SKM-1 (cell line): ENCODE measurements around the gene PCBP2.

Experiments
- DNase-seq: peaks from one replicate; lab custom pipeline; 2025; ENCODE audit not compliant: unreplicated experiment; lab: John Stamatoyannopoulos, UW

PCBP2 gene

DNA sequence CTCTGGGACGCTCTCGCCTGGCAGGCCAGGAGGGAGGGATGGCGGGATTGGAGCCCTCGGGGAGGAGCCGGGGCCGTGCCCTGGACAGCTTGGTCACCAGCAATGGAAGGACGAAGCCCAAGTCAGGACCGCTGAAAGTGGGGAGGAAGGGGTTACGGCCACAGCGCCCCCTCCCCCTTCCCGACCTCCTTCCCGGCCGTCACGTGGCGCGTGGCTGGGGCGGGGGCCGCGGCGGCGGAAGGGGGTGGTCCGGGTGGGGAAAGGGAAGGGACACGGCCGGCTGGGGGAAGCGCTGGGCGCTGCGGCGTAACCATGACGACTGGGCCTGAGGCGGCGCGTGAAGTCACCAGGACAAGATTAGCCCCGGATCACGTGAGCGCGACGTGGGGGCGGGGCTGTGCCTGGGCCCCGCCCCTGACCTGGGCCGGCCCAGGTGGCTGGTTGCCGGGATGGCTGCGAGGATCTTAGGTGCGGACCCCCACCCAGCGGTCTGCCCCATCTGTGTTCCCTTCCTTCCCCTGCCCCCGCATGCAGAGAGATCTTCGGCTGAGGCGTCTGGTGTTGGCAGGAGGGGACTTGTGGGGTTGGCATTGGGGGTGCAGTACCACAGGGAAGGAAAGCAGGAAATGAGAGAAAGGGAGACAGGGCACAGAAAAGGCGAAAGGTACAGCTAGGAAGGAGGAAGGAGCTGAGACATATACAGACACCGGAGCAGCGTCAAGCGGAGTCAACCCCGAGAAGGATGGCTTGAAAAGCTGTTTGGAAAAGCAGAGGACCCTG, 41.1 kb downstream of the PCBP2 start:
- no peak for DNase-seq

DNA sequence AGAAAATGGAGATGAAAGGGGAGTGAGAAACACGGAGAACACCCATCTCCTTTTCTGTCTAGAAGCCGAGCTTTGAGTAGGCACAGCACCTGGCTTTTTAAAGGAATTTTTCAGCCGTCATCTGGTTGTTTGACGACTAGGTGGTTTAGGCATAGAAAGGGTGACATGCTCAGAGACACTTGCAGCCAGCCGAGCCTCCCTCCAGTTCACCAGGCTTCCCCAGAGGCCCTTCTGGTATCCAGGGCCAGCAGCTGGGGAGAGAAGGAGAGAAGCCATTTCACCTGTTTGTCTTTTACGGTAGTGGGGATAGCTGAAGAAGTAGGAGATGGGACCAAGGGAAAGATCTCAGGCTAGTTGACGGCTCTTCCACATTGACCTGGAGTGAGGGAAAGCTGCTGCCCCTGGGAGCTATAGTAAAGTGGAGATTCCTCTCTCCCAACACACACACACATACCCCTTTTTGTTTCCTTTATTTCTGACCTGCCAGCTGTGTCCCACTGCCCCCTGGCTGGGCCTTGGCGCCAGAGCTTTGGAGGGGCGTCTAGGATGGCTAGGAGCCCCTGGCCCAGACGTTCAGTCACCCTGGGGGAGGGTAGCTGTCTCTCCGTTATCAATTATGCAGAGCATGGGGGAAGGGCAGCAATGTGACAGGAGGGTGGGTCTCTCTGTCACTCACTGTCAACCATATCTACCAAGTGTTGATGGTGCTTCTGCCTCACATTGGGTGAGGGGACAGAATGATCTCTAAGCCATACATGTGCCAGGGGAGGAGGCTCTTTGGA, 41.9 kb downstream of the PCBP2 start:
- DNase-seq: no peak

DNA sequence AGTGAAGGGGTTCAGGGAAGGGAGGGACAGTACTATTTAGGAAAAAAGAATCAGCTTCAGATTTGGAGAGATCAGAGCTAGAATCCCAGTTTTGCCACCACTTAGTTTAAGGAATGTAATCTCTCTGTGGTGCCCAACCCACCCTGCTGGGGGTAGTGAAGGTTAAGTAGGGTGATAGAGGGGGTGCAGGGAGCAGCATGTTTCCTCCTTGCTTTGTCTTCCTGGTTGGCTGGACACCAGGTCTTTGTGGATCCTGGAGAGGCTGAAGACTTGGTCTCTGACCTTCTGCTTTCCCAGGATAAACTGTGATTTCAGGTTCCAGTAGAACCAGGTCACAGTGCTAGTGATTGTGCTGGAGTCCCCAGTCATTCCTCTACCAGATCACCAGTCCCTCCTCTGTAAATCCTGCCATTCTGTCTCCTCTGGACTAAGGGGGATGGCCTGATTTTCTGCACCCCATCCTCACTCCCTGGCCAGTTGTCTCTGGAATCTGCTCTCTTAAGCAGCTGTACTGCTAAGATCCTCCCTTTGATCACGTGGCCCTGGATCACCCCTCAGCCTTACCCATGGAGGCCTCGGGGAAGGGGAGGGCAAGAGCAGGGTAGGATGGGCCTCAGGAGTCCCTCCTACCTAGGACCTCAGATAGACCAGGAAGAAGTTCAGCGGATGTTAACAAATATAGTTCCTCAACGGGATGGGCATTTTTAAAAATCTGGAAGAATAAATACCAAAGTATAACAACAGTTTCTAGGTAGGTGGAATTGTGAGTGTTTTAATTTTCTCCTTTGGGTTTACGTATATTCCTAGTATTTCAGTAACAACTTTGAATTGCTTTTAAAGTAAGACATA, 44.2 kb downstream of the PCBP2 start:
- DNase-seq: no peak

DNA sequence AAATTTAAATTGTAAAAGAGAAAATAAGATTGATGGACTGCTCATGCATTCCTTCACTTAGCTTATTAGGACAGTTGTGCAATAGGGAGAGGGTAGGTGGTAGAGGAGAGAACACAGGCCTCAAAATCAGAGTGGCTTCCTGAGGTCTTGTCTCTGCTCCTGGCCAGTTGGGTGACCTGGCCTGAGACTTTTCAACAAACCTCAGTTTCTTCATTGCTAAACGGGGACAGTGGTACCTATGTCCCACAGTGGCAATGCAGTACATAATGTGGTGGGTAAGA, 44.8 kb downstream of the PCBP2 start:
- no peak for DNase-seq

DNA sequence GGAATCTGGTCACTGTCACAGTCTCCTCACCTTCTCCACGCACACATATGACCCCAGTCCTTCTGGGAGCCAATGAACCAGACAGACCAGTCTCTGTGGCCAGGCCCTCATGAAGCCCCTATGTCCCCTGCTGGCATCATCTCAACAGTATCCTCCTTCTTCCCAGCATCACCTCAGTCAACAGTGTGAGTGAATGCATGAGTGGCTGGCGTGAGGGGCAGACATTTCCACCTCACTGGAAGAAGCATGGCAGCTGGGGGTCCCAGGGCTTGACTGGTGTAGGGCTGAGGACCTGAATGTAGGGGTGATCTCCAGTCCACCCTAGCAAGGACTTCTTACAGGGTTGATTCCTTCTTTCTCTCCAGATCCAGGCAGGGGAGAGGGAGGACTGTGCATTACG, 45.6 kb downstream of the PCBP2 start:
- no peak for DNase-seq

DNA sequence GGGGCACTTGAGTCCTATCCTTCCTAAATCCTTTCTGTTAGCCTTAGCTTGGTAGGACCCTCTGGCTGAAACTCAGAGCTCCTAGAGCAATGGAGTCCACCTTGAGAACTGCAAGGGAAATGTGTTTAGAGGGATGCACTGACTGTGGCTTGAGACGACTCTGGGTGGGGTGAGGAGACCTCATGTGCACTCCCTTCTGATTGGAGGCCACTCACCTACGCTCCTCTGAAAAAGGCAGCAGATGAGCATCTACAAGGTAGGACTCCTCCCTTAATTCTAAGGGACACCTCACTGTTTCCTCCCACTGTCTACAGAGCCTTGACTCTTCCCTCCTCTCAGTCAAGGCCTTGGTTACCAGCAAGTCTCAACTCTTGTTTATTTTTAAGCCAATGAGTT, 46.3 kb downstream of the PCBP2 start:
- DNase-seq: no peak

DNA sequence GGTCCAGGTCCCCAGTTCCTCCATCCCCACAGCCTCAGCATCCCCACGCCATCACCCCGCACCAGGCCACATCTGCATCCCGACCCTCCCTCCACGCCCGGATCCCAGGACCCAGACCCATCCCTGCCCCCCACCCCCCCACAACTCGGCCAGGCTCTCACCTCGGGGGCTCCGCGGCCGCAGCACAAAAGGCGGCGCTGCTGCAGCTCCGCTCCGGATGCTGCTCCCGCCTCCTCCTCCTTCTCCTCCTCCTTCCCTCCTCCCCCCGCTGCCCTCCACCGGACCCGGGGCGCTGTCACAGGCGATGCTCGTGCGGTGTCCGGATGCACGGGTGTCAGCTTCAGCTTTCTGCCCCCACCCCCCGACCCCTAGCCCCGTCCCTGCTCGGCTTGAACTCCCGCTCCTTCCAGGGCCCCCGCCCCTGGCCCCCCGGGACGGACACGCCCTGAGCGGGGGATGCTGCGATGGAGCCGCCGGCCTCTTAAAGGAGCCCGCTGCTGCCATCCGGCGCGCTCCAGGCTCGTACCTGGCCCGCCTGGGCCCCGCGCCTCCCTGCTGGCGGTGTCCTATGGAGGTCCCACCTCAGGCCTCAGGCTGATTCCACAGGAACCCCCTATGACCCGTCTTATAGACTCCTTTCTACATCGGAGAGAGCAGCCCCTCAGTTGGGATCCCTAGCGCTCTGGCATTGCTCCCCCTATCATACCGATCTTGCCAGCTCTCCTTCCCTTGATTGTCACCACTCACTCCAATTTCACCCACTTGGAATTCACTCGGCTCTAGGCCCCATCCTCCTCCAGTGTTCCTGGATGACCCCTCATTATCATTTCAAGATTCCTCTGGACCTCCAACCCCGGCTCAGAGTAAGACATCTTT, 47.6 kb downstream of the PCBP2 start, which contains the start of gene MAP3K12:
TSS of gene MAP3K12 (minus strand) at position 193 of the 876 bp plus-strand sequence. CDS start 12,067 bp downstream, outside the sequence.
- DNase-seq: no peak

DNA sequence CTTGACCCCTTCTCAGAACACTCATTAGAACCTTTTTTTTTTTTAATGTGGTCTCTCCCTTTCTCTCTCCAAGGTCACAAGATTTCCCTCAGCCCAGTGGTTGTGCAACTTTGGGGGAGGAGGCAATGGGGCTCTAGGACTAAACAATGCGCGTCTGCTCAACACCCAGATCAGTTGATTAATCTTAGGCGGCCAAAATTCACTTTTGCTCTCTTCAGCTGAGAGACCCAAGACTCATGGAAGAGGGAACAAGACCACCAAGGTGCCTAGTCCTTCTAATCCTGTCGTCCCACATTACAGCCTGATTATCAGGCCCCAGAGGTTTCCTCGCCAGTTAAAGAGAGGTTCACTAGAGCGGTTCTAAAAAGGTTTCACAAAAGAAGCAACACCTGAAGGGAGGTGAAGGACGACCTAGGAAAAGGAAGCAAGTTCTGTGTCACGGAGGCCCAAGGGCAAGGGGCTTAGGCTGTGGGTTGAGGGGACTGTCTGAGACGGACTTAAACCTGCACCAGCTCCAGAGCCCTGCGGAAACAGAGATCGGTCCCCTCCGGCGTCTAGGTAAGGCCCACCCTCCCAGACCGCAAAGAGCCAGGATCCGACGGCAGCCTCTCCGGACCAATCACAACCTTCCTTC, 48.4 kb downstream of the PCBP2 start:
- no peak for DNase-seq

DNA sequence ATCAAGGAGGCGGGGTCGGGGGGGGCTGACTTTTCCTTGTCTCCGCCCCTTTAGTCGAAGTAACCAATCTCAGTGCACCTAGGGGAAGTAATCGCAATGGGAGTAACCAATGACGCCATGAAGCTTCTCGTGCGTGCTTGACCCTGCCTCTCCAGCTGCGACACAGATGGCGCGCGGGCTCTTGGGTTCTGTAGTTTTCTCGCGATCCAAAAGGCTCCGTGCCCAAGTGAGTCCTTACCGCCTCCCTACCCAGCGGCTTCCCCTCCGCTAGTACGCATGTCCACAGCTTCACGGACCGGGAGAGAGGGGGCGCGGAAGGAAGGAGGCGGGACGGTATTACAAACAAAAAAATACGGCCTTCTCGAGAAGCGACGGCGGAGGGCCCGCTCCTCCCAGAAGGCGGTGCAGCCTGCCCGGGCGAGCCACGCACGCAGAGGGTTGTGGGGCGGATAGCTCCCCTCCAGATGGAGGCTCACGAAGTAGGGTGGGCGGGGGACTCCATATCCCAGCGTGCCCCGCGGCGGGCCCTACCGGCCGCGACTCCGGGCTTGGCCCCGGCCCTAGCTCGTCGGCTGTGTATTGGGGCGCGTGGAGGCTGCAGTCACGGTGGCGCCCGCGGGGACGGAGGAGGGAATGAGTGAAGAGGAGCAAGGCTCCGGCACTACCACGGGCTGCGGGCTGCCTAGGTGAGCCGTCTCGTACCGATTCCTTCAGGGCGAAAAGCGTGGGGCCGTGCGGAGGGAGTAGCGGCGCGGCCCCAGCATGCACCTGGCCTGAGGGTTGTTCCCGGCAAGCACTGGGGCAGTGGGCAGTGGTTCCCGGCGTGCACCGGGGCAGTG, 49.1 kb downstream of the PCBP2 start, which contains the start of gene TARBP2:
TSS of gene TARBP2 (plus strand) at position 508 of the 839 bp plus-strand sequence. CDS start at position 634, 126 bp downstream.
- peak; percentile 88 for DNase-seq

DNA sequence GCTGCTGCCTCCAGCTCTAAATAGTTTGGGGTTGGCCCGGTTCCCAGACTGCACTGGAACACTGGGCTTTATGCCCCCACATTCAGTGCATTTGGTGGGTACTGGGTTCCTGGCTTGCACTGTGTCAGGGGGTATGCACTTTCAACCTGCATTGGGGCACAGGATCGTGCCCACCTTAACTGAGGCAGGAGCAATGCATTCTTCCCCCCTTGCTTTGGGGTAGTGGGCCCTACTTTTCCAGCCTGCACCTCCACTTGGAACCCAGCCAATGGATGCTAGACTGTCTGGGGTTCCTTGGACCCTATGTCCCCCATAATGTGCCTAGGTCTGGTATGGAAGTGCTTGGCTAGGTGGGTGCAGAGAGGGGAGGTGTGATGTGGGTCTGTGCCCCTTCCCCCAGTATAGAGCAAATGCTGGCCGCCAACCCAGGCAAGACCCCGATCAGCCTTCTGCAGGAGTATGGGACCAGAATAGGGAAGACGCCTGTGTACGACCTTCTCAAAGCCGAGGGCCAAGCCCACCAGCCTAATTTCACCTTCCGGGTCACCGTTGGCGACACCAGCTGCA, 49.8 kb downstream of the PCBP2 start:
- no peak for DNase-seq

DNA sequence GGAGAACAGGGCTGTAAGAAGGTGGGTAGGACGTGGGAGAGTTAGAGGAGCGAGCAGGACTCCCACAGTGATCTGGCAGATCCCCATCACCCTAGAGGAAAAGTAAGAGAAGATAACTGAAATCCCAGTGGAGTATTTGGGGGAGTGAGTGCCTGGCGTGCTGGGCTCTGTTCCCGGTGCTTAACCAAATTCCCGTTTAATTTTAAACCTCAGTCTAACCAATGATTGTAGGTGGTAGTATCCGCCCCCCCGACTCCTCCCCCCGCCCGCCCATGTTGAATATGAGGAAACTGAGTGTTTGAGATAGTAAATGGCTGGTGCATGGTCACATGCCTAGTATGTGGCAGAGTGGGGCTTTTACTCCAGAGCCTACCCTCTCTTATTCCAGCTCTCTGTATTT, 50.4 kb downstream of the PCBP2 start:
- no peak for DNase-seq

DNA sequence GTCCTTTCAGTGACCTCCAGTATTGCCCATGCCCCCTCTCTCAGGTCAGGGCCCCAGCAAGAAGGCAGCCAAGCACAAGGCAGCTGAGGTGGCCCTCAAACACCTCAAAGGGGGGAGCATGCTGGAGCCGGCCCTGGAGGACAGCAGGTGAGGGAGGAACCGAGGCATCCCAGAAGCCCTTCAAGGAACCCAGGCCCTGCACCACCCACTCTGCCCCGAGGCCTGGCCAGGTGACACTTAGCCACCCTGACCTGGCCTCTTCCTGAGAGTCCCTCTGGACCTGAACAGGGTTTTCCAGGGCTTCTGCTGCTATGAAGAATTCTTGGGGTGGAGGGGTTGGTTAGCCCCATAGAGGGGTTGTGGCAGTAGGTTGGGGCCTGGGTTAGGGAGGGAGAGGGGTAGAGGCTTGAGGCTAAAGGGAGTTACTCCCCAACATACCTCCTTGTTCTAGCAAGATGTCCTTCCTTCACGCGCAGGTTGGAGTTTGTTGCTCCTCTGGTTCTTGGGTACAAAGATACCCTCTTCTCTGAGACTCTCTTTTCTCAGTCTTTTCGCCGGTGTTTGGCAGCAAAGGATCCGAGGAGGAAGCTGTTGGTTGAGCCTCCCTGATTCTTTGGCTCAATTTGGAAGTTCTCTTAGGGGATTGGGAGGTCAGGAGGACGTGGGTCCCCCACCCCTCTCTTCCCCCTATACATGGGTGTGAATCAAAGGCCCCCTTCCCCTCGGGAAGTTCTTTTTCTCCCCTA, 51.3 kb downstream of the PCBP2 start:
- DNase-seq: no peak

DNA sequence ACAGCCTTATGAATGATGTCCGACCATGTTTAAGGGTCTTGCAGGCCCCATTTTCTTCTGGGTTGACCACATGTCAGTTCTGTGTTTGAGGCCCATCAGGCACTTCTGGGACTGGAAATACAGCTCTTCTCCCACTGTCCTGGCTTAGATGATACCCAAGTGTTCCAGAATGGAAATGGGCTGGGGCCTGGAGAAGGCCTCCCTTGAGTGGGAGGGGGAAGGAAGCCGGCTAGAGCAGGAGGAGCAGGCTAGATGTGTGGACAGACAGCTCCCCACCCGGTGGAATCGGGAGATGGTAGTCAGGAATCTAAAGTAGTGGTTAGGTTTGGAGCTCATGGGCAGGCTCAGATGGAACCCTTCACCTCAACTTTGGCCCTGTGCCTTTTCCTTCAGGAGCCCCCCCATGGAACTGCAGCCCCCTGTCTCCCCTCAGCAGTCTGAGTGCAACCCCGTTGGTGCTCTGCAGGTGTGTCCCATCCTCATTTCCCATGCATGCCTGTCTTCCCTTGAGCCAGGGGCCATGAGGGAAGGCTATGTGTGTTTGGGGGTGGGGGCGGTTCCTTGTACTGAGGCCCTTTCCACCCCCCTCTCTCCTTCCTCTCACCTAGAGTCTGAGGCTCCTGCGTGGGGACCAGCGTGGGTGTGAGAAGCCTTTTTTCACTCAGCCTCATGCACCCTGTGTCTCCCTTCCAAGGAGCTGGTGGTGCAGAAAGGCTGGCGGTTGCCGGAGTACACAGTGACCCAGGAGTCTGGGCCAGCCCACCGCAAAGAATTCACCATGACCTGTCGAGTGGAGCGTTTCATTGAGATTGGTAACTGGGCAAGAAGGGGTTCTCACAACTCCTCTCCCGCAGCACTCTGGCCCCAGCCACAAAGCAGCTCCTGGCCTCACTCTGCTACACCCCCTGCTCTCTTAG, 52.4 kb downstream of the PCBP2 start:
- DNase-seq: no peak

DNA sequence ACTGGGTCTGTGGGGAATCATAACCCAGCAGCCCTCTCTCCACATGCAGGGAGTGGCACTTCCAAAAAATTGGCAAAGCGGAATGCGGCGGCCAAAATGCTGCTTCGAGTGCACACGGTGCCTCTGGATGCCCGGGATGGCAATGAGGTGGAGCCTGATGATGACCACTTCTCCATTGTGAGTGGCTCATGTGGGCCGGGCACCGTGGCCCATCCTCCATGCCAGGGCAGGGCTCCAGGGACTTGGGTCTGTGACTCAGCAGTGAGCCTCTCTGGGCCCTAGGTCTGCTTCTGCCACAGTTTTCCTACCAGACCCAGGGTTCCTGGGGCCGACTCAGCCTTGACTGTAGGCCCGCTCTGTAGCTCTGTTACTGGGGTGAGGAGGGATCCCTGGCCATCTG, 53.2 kb downstream of the PCBP2 start:
- no peak for DNase-seq

DNA sequence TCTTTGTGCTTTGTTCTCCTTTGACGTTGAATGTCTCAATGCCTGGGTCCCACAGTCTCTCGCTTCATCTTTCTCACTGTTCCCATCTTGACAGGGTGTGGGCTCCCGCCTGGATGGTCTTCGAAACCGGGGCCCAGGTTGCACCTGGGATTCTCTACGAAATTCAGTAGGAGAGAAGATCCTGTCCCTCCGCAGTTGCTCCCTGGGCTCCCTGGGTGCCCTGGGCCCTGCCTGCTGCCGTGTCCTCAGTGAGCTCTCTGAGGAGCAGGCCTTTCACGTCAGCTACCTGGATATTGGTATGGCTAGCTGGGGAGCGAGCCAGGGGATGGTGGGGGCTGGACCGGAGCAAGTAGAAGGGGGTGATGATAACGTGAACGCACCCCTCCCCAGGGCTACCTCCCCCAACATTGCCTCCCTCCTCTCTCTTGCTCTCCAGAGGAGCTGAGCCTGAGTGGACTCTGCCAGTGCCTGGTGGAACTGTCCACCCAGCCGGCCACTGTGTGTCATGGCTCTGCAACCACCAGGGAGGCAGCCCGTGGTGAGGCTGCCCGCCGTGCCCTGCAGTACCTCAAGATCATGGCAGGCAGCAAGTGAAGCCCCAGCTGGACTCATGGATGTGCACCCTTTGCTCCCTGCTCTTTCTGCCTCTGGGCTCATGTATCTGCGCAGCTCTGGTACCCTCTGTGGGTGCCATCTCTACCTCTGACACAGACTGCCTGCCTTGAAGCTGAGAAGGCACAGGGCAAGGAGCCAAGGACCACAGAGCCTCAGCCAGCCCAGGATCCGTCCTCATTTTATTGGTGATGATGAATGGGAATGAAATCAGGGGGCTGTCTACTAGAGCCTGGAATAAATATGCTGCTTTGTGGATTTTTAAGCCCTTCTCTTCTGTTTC, 53.9 kb downstream of the PCBP2 start:
- no peak for DNase-seq

DNA sequence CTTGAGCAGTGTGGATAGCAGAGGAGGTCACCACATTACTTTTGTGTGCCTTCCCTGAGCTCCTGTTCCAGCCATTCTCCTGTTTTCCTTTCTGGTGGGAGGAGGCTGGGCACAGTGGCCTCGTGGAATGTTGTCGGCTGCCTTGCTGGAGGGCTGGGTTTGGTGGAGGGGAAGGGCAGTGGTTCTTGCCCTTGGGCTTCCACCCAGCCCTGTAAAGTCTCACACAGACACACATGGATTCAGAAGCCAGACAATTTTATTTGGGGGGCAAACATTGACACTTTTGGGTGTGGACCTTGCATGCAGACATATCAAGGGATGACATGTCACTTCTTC, 54.5 kb downstream of the PCBP2 start:
- DNase-seq: no peak
